Measurements from ENCODE around the gene ATP8A2. TPM values are rescaled to one million over a fixed set of nuclear protein-coding genes. Genes with fewer than 3 reads are reported as not detected.

ATP8A2 gene
- total RNA-seq, 1 experiment from 2014 or later: not detected

DNA sequence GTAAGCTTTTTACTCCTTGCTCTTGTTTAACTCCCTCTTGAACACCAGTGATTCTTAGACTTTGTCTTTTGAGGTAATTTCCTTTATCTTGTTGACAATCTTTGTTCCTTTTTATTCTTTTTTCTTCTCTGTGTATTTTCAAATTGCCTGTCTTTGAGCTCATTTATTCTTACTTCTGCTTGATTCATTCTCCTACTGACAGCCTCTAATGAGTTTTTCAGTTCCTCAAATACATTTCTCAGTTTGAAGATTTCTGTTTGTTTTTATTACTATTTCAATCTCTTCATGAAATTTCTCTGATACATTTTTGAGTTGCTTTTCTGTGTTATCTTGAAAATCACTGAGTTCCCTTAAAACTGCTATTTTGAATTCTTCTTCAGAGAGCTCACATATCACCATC, 154.1 kb downstream of the ATP8A2 start:
- Histone ChIP-seq H3K27me3 (ENCODE audit: control insufficient read depth, insufficient read depth, low read length) (no peaks in the 10 kb centered on the region), H3K9me3 (ENCODE audit: control insufficient read depth, insufficient read depth, low read depth, low read length) (no peaks in the 10 kb centered on the region), H3K27ac (ENCODE audit: low read length) (no peak overlapping the region), H3K36me3 (ENCODE audit: control insufficient read depth, insufficient read depth, low read length) (no peaks in the 10 kb centered on the region), H3K4me1 (ENCODE audit: control insufficient read depth, insufficient read depth, low read length) (no peaks in the 10 kb centered on the region), H3K4me3 (ENCODE audit: low read depth in 2 of 2, low read length in 2 of 2) (no peak overlapping the region)
- TF ChIP-seq, protein P1, sequence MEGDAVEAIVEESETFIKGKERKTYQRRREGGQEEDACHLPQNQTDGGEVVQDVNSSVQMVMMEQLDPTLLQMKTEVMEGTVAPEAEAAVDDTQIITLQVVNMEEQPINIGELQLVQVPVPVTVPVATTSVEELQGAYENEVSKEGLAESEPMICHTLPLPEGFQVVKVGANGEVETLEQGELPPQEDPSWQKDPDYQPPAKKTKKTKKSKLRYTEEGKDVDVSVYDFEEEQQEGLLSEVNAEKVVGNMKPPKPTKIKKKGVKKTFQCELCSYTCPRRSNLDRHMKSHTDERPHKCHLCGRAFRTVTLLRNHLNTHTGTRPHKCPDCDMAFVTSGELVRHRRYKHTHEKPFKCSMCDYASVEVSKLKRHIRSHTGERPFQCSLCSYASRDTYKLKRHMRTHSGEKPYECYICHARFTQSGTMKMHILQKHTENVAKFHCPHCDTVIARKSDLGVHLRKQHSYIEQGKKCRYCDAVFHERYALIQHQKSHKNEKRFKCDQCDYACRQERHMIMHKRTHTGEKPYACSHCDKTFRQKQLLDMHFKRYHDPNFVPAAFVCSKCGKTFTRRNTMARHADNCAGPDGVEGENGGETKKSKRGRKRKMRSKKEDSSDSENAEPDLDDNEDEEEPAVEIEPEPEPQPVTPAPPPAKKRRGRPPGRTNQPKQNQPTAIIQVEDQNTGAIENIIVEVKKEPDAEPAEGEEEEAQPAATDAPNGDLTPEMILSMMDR (IDR thresholded peaks at IDR 0.05): no peak
- no peak for TF ChIP-seq SIN3A (IDR thresholded peaks at IDR 0.05; ENCODE audit: borderline replicate concordance, insufficient read depth, low read depth, low read length)
- TF ChIP-seq, protein P2, sequence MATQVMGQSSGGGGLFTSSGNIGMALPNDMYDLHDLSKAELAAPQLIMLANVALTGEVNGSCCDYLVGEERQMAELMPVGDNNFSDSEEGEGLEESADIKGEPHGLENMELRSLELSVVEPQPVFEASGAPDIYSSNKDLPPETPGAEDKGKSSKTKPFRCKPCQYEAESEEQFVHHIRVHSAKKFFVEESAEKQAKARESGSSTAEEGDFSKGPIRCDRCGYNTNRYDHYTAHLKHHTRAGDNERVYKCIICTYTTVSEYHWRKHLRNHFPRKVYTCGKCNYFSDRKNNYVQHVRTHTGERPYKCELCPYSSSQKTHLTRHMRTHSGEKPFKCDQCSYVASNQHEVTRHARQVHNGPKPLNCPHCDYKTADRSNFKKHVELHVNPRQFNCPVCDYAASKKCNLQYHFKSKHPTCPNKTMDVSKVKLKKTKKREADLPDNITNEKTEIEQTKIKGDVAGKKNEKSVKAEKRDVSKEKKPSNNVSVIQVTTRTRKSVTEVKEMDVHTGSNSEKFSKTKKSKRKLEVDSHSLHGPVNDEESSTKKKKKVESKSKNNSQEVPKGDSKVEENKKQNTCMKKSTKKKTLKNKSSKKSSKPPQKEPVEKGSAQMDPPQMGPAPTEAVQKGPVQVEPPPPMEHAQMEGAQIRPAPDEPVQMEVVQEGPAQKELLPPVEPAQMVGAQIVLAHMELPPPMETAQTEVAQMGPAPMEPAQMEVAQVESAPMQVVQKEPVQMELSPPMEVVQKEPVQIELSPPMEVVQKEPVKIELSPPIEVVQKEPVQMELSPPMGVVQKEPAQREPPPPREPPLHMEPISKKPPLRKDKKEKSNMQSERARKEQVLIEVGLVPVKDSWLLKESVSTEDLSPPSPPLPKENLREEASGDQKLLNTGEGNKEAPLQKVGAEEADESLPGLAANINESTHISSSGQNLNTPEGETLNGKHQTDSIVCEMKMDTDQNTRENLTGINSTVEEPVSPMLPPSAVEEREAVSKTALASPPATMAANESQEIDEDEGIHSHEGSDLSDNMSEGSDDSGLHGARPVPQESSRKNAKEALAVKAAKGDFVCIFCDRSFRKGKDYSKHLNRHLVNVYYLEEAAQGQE (IDR thresholded peaks at IDR 0.05; ENCODE audit: insufficient read depth in 1 of 2, low read depth in 2 of 2, low read length in 1 of 2): no peak
- TF ChIP-seq TCF7L2 (IDR thresholded peaks at IDR 0.05; ENCODE audit: low read depth, low read length): no peak
- TF ChIP-seq POLR2AphosphoS5 (IDR thresholded peaks at IDR 0.05; ENCODE audit: low read depth, low read length): no peak
- ATAC-seq (no peak), DNase-seq (ENCODE audit: low read depth, low spot score) (no peak)
- in situ Hi-C loops (cut with HindIII; ENCODE audit: low pct_unique_long_range_greater_than_20kb, low sequenced_read_pairs): no loop called here
- POLR2A ChIA-PET: no interaction called here
- CTCF ChIA-PET: no interaction called here
- BruUV-seq (replicated peaks): no TSS peak
- intact Hi-C loops (cut with micrococcal nuclease; ENCODE audit: unreplicated experiment): no loop called here

DNA sequence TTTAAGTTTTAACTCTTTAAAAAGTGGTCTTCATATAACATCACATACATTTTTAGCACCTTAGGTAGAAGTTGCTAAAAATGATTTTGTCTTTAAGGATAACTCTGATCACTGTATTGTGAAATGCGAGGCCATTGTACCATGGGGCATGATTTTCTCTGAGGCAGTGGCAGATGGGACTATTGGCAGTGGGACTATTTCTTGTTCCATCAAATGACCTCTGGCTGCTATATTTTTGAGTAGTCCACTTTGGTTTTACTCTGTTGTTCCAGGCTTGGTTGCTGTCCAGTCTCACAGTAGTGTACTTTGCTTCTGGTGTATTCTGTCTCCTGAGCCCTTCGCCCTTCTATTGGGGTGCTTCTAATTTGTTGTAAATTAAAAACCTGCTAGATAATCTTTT, 156.5 kb downstream of the ATP8A2 start:
- POLR2A ChIA-PET: no interaction called here
- Histone ChIP-seq H3K27me3 (ENCODE audit: control insufficient read depth, insufficient read depth, low read length) (no peaks in the 10 kb centered on the region), H3K9me3 (ENCODE audit: control insufficient read depth, insufficient read depth, low read depth, low read length) (no peaks in the 10 kb centered on the region), H3K4me3 (ENCODE audit: low read depth in 2 of 2, low read length in 2 of 2) (no peak overlapping the region), H3K27ac (ENCODE audit: low read length) (no peak overlapping the region), H3K4me1 (ENCODE audit: control insufficient read depth, insufficient read depth, low read length) (no peaks in the 10 kb centered on the region), H3K36me3 (ENCODE audit: control insufficient read depth, insufficient read depth, low read length) (no peaks in the 10 kb centered on the region)
- no TSS peak for BruUV-seq (replicated peaks)
- CTCF ChIA-PET: no interaction called here
- ATAC-seq: no peak
- intact Hi-C loops (cut with micrococcal nuclease; ENCODE audit: unreplicated experiment): no loop called here
- DNase-seq (ENCODE audit: low read depth, low spot score): no peak
- in situ Hi-C loops (cut with HindIII; ENCODE audit: low pct_unique_long_range_greater_than_20kb, low sequenced_read_pairs): no loop called here
- TF ChIP-seq, protein P1 (IDR thresholded peaks at IDR 0.05): no peak

DNA sequence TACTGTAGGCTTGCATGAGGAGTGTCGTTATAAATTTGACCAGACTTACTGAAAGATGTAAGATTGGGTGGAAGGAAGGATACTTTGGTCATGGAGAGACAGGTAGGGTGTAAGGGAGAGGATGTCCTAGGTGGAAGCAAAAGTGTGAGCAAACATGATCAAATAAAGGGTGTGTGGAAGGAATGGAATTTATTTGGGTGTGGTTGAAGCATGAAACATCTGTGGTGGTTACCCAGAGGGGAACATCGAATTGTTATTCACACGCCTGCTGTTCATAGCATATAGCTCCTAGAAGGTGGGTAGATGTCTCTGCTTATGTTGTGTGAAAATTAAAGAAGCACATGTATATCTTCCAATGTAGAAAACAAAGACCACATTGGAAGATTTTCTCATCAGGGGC, 157.7 kb downstream of the ATP8A2 start:
- no peak for TF ChIP-seq POLR2AphosphoS5 (IDR thresholded peaks at IDR 0.05; ENCODE audit: low read depth, low read length)
- TF ChIP-seq, protein P2 (IDR thresholded peaks at IDR 0.05; ENCODE audit: insufficient read depth in 1 of 2, low read depth in 2 of 2, low read length in 1 of 2): no peak
- TF ChIP-seq TCF7L2 (IDR thresholded peaks at IDR 0.05; ENCODE audit: low read depth, low read length): no peak
- TF ChIP-seq, protein P1 (IDR thresholded peaks at IDR 0.05): no peak
- no peak for TF ChIP-seq SIN3A (IDR thresholded peaks at IDR 0.05; ENCODE audit: borderline replicate concordance, insufficient read depth, low read depth, low read length)
- Histone ChIP-seq H3K4me1 (ENCODE audit: control insufficient read depth, insufficient read depth, low read length) (no peaks in the 10 kb centered on the region), H3K27me3 (ENCODE audit: control insufficient read depth, insufficient read depth, low read length) (no peaks in the 10 kb centered on the region), H3K9me3 (ENCODE audit: control insufficient read depth, insufficient read depth, low read depth, low read length) (no peaks in the 10 kb centered on the region), H3K27ac (ENCODE audit: low read length) (no peak overlapping the region), H3K4me3 (ENCODE audit: low read depth in 2 of 2, low read length in 2 of 2) (no peak overlapping the region), H3K36me3 (ENCODE audit: control insufficient read depth, insufficient read depth, low read length) (no peaks in the 10 kb centered on the region)
- in situ Hi-C loops (cut with HindIII; ENCODE audit: low pct_unique_long_range_greater_than_20kb, low sequenced_read_pairs) (no loop called here), intact Hi-C loops (cut with micrococcal nuclease; ENCODE audit: unreplicated experiment) (no loop called here)
- ATAC-seq (no peak), DNase-seq (ENCODE audit: low read depth, low spot score) (no peak)
- ChIA-PET POLR2A (no interaction called here), CTCF (no interaction called here)
- no TSS peak for BruUV-seq (replicated peaks)

Measured in Panc1 (cell line).